Effector CD8-positive, alpha-beta T cell (primary cell): ENCODE measurements around the gene CTSS.

Experiments
- DNase-seq: peaks from one replicate; lab custom pipeline; 2025; lab: John Stamatoyannopoulos, UW

Gene CTSS

DNA sequence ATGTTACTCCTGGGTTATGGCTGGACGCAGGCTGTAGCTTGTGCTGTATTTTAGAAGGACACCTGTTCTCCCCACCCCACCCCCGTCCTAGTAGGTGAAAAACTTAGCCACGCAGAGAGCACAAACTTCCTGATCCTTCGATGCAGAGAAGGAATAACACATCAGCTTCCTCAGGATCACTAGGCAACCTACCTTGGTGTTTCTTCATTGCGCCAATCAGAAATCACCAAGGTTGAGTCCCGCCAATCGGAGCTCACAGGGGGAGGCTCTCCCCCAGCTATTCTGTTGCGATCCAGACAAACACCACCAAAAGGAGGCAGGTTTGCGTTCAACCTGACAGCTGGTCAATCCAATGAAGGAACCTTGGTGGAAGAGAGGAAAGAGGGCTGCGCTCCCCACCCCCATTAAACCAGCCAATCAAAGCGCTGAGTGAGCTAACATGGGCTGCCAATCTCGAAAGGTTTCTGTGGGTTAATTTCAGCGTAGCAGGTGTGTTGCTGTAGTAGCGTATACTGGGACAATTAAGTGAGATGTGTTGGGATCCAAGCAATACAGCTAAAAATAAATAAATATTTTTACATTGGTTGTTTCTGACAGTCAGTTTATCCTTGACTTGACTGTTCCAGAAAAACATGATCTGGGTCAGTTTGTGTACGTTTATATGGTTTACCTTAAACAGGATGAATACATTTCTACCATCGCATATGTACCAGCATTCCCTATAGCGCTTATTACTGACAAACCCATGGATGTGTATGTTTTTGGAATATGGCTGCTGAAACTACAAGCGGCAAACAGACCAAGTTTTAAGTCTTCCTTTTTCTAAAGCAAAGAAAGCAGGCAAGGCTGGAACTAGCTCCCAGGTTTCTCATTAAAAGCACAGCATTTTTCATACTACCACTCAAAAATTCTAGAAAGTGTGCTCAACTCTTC, 68.3 kb downstream of the CTSS start, which contains the start of gene GOLPH3L:
GOLPH3L (minus strand) TSS at position 160 of the 933 bp plus-strand sequence. CDS start 2,316 bp downstream, outside the sequence.
- DNase-seq = peak; percentile 86

DNA sequence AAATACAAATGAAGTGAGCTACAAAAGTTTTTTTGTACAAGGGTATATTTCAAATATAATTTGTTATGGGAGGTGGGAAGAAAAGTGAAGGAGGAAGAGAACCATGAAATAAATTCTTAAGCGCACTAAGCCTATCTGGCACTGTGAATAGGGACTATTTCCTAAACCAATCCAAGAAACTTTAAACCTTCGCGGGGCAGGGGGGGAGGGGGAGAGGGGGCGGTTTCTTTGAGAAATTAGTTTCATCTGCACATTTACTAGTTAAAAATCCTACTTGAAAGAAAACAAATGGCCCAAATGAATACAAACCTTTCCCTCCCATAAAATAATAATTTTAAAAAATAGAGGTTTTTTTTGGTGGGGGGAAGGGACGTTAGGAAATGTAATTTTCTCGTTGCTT, 69.0 kb downstream of the CTSS start:
- no peak for DNase-seq

DNA sequence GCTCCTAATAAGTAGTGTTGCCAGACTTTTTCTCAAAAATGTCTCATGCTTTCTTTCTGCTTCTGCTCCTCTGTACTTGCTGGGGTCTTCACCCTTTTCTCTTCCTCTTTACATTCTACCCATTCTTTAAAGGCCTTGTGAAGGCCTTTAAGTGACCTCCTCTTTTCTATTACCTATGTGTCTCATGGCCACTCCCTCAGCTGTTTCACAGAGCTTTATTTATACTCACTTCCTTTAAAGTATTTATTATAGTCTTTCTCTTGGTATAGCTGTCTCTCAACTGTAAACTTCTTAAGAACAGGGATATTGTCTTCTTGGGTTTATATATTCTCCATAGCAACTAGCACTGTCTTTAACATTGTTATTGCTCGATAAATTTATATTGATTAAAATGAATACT, 69.4 kb downstream of the CTSS start:
- DNase-seq = no peak

DNA sequence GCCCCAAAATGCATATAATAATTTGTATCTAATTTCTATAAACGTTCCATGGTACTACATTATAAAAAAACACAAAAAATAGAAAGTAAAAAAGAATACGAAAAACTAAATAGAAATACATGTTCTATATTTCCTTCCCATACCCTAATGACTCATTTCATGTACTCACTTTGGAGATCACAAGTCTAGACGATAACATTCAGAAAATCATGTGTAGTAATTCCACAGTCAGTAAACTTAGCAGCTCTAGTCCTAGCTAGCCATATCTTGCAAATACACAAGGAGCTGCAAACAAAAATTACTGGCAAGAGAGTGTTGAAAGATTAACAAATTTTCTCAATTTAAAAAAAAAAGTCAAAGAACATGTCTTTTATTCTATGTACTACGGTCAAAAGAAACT, 70.0 kb downstream of the CTSS start:
- no peak for DNase-seq

DNA sequence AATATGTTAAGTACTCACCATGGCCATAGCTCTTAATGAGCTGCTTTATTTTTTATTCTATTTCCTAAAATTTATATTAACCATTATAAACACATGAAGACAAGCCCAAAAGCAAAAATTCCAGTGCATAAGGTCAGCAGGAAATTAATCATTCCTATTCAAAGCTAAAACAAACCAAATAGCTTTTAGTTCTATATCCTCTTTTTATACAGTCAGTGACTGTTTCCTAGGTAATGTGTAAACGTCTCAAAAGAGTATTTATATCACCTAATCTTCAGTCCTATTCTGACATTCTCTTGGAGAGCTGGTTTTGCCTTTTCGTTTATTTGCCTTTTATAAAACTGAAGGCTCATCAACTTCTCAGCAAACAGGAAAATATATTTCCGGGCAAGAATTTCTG, 72.9 kb downstream of the CTSS start:
- DNase-seq = no peak

DNA sequence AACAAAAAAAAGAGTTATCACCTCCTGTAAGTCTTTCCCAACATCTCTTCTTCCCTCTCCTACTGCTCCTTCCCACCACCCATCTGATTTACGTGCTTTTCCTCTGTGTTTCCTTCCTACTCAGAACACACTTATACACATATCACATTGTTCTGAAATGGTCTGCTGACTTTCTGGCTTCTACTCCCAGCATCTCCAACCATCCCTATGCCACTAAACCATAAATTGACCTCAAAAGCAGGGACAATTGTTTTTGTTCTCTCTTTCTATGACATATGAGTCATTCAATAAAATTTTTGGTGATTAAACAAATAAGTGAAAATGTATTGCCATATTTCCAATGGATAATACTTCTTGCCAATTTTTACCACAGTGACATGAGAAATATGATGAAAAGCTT, 76.8 kb downstream of the CTSS start:
- no peak for DNase-seq

DNA sequence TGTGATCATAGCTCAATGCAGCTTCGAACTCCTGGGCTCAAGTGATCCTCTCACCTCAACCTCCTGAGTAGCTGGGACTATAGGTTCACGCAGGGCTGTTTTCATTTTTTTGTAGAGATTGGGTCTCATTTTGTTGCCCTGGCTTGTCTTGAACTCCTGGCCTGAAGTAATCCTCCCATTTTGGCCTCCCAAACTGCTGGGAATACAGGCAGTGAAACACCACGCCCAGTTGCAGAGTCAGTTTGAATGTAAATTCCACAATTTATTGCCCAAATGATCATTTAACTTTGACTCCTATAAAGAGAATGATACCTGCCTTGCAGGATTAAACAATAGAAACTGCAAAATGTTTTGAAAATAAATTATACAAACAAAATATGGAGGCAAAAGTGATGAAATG, 79.3 kb downstream of the CTSS start:
- DNase-seq = no peak

DNA sequence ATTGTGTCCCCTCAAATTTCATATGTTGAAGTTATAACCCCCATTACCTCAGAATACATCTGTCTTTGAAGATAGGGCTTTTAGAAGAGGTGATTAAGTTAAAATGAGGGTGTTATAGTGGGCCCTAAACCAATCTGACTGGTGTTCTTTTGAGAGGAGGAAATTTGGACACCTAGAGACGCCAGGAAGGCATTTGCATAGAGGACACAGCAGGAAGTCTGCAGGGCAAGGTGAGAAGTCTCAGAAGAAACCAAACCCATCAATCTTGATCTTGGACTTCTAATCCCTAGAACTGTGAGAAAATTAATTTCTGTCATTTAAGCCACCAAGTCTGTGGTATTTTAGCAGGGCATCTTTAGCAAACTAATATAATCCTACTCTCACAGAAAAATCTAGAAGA, 81.7 kb downstream of the CTSS start:
- DNase-seq = no peak
